ENCODE data around the gene KIF25.

KIF25 gene

DNA sequence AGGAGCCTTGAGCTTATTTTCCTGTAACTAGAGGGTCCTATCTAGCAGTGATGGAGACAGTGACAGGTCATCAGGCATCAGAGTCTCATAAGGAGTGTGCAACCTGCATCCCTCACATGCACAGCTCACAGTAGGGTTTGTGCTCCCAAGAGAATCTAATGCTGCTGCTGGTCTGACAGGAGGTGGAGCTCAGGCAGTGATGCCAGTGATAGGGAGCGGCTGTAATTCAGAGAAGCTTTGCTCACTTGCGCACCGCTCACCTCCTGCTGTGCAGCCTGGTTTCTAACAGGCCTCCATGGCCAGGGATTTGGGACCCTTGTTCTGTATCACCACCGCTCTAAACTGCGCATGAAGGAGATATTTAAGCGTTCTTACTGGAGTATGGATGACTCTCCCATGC is 5.3 kb downstream of the KIF25 start:
- Histone ChIP-seq H3K27ac (ENCODE audit: low read depth, low read length) (no peak overlapping the region), H3K36me3 (ENCODE audit: control insufficient read depth, insufficient read depth, low read length) (no peaks in the 10 kb centered on the region), H3K4me1 (ENCODE audit: control insufficient read depth, insufficient read depth, low read length) (no peaks in the 10 kb centered on the region), H3K4me3 (ENCODE audit: low read length) (no peak overlapping the region), H3K27me3 (ENCODE audit: control insufficient read depth, insufficient read depth, low read length) (no peaks in the 10 kb centered on the region), H3K9ac (ENCODE audit: low read length) (no peak overlapping the region)

GRCh38 chr6:168004023-168004422 is 6.6 kb downstream of the KIF25 start:
- Histone ChIP-seq H3K36me3 (ENCODE audit: control insufficient read depth, insufficient read depth, low read length) (no peaks in the 10 kb centered on the region), H3K27me3 (ENCODE audit: control insufficient read depth, insufficient read depth, low read length) (no peaks in the 10 kb centered on the region), H3K4me3 (ENCODE audit: low read length) (no peak overlapping the region), H3K27ac (ENCODE audit: low read depth, low read length) (no peak overlapping the region), H3K9ac (ENCODE audit: low read length) (no peak overlapping the region), H3K4me1 (ENCODE audit: control insufficient read depth, insufficient read depth, low read length) (no peaks in the 10 kb centered on the region)

- Histone ChIP-seq H3K4me3 (ENCODE audit: low read length) (no peak overlapping the region), H3K36me3 (ENCODE audit: control insufficient read depth, insufficient read depth, low read length) (no peaks in the 10 kb centered on the region), H3K27me3 (ENCODE audit: control insufficient read depth, insufficient read depth, low read length) (no peaks in the 10 kb centered on the region), H3K9ac (ENCODE audit: low read length) (no peak overlapping the region), H3K4me1 (ENCODE audit: control insufficient read depth, insufficient read depth, low read length) (no peaks in the 10 kb centered on the region), H3K27ac (ENCODE audit: low read depth, low read length) (no peak overlapping the region)
Measured at GRCh38 chr6:168004945-168005344, 7.5 kb downstream of the KIF25 start.

GRCh38 chr6:168005796-168006195 is 8.3 kb downstream of the KIF25 start:
- no peak overlapping the region for H3K9ac ChIP-seq (ENCODE audit: low read length)
- H3K4me3 ChIP-seq (ENCODE audit: low read length) = no peak overlapping the region
- no peaks in the 10 kb centered on the region for H3K36me3 ChIP-seq (ENCODE audit: control insufficient read depth, insufficient read depth, low read length)
- H3K27ac ChIP-seq (ENCODE audit: low read depth, low read length) = no peak overlapping the region
- no peaks in the 10 kb centered on the region for H3K27me3 ChIP-seq (ENCODE audit: control insufficient read depth, insufficient read depth, low read length)
- H3K4me1 ChIP-seq (ENCODE audit: control insufficient read depth, insufficient read depth, low read length) = no peaks in the 10 kb centered on the region

DNA sequence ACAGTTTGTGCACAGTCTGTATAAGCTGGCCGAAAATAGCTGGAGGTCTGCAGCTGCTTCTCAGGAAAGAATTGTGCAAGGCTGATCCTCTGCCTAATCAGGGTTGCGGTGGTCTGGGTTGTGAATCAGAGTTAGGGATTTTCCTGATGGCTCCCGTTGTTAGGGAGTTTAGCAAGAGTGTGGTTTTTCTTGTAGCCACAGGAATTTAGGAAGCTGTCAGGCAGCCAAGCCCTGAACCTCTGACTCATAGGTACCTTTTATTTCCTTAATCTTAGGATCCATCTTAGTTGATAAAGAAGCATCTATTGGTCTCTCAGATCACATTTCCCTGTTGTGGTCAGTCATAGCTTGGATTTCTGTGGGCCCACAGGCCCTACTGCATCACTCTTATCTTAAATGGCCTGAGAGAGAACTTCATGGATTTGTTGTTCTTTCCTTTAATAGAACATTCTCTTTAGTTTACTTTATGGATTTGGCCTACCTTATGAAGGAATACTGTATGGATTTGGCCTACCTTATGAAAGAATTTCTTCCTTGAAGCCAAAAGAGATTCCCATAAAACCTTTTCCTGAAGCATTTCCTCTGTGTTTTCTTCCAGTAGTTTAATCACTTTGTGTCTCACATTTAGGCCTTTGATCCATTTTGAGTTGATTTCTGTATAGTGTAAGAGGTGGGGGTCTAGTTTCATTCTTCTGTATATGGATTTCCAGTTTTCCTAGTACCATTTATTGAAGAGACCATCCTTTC is 10.3 kb downstream of the KIF25 start:
- Histone ChIP-seq H3K27ac (ENCODE audit: low read depth, low read length) (no peak overlapping the region), H3K36me3 (ENCODE audit: control insufficient read depth, insufficient read depth, low read length) (no peaks in the 10 kb centered on the region), H3K27me3 (ENCODE audit: control insufficient read depth, insufficient read depth, low read length) (no peaks in the 10 kb centered on the region), H3K9ac (ENCODE audit: low read length) (no peak overlapping the region), H3K4me1 (ENCODE audit: control insufficient read depth, insufficient read depth, low read length) (no peaks in the 10 kb centered on the region), H3K4me3 (ENCODE audit: low read length) (no peak overlapping the region)

GRCh38 chr6:168009331-168009730 is 11.9 kb downstream of the KIF25 start:
- no peak overlapping the region for H3K27ac ChIP-seq (ENCODE audit: low read depth, low read length)
- no peaks in the 10 kb centered on the region for H3K27me3 ChIP-seq (ENCODE audit: control insufficient read depth, insufficient read depth, low read length)
- H3K9ac ChIP-seq (ENCODE audit: low read length) = no peak overlapping the region
- H3K36me3 ChIP-seq (ENCODE audit: control insufficient read depth, insufficient read depth, low read length) = no peaks in the 10 kb centered on the region
- no peak overlapping the region for H3K4me3 ChIP-seq (ENCODE audit: low read length)
- H3K4me1 ChIP-seq (ENCODE audit: control insufficient read depth, insufficient read depth, low read length) = no peaks in the 10 kb centered on the region

DNA sequence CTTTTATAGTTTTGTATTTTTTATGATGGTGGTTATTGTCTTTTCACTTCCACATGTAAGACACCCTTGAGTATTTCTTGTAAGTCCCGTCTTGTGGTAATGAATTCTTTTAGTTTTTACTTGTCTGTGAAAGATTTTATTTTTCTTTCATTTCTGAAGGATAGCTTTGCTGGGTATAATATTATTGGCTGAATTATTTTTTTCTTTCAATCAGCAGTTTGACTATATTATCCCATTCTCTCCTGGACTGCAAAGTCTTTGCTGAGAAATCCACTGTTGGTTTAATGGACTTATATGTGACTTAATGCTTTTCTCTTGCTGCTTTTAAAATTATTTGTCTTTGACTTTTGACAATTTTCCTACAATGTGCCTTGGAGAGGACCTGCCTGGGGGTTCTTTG is 13.8 kb downstream of the KIF25 start:
- H3K4me1 ChIP-seq (ENCODE audit: control insufficient read depth, insufficient read depth, low read length) = no peaks in the 10 kb centered on the region
- H3K36me3 ChIP-seq (ENCODE audit: control insufficient read depth, insufficient read depth, low read length) = no peaks in the 10 kb centered on the region
- H3K9ac ChIP-seq (ENCODE audit: low read length) = no peak overlapping the region
- H3K27ac ChIP-seq (ENCODE audit: low read depth, low read length) = no peak overlapping the region
- H3K27me3 ChIP-seq (ENCODE audit: control insufficient read depth, insufficient read depth, low read length) = no peaks in the 10 kb centered on the region
- H3K4me3 ChIP-seq (ENCODE audit: low read length) = no peak overlapping the region

DNA sequence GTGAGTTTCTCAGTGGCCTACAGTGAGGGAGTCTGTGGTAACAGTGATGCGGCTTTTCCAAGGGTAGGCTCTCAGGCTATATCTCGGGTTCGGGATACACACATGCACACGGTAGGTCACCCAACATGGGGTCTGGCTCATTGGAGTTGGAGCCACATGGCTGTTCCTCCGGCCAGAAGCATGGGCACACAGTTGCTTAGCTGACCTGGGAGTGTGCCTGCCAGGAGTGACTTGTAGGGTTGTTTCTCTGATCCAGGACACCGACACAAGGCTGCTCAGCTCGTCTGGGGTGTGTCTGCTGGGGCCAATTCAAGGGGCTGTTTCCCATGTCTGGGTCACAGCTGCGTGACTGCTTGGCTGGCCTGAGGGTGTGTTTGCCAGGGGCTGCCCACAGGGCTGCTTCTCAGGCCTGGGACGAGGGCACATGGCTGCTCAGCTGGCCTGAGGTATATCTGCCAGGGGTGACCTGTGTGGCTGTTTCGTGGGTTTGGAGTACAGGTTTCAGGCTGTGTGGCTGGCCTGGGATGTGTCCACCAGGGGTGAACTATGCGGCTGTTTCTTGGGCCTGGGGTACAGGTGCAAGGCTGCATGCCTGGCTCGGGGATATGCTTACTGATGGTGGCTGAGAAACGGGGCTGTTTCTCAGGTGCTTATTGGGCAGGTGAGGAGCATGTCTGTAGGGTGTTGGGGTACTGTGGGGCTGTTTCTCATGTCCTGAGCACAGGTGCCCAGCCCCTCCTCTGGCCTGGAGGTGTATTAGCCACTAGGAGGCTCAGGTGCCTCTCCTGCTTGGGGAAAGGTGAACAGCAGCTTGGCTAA is 15.2 kb downstream of the KIF25 start:
- no peaks in the 10 kb centered on the region for H3K36me3 ChIP-seq (ENCODE audit: control insufficient read depth, insufficient read depth, low read length)
- H3K4me1 ChIP-seq (ENCODE audit: control insufficient read depth, insufficient read depth, low read length) = no peaks in the 10 kb centered on the region
- H3K4me3 ChIP-seq (ENCODE audit: low read length) = no peak overlapping the region
- H3K27me3 ChIP-seq (ENCODE audit: control insufficient read depth, insufficient read depth, low read length) = no peaks in the 10 kb centered on the region
- H3K9ac ChIP-seq (ENCODE audit: low read length) = no peak overlapping the region
- no peak overlapping the region for H3K27ac ChIP-seq (ENCODE audit: low read depth, low read length)

GRCh38 chr6:168013250-168013915 is 15.9 kb downstream of the KIF25 start:
- Histone ChIP-seq H3K4me3 (ENCODE audit: low read length) (no peak overlapping the region), H3K4me1 (ENCODE audit: control insufficient read depth, insufficient read depth, low read length) (no peaks in the 10 kb centered on the region), H3K27me3 (ENCODE audit: control insufficient read depth, insufficient read depth, low read length) (no peaks in the 10 kb centered on the region), H3K36me3 (ENCODE audit: control insufficient read depth, insufficient read depth, low read length) (no peaks in the 10 kb centered on the region), H3K27ac (ENCODE audit: low read depth, low read length) (no peak overlapping the region), H3K9ac (ENCODE audit: low read length) (no peak overlapping the region)

- Histone ChIP-seq H3K4me3 (ENCODE audit: low read length) (no peak overlapping the region), H3K36me3 (ENCODE audit: control insufficient read depth, insufficient read depth, low read length) (no peaks in the 10 kb centered on the region), H3K27me3 (ENCODE audit: control insufficient read depth, insufficient read depth, low read length) (no peaks in the 10 kb centered on the region), H3K4me1 (ENCODE audit: control insufficient read depth, insufficient read depth, low read length) (no peaks in the 10 kb centered on the region), H3K9ac (ENCODE audit: low read length) (no peak overlapping the region), H3K27ac (ENCODE audit: low read depth, low read length) (no peak overlapping the region)
Measured at GRCh38 chr6:168014428-168014827, 17.0 kb downstream of the KIF25 start.

- Histone ChIP-seq H3K27me3 (ENCODE audit: control insufficient read depth, insufficient read depth, low read length) (no peaks in the 10 kb centered on the region), H3K9ac (ENCODE audit: low read length) (no peak overlapping the region), H3K36me3 (ENCODE audit: control insufficient read depth, insufficient read depth, low read length) (no peaks in the 10 kb centered on the region), H3K4me3 (ENCODE audit: low read length) (no peak overlapping the region), H3K4me1 (ENCODE audit: control insufficient read depth, insufficient read depth, low read length) (no peaks in the 10 kb centered on the region), H3K27ac (ENCODE audit: low read depth, low read length) (no peak overlapping the region)
Measured at GRCh38 chr6:168015009-168015408, 17.5 kb downstream of the KIF25 start.

- no peaks in the 10 kb centered on the region for H3K36me3 ChIP-seq (ENCODE audit: control insufficient read depth, insufficient read depth, low read length)
- H3K27me3 ChIP-seq (ENCODE audit: control insufficient read depth, insufficient read depth, low read length) = no peaks in the 10 kb centered on the region
- no peaks in the 10 kb centered on the region for H3K4me1 ChIP-seq (ENCODE audit: control insufficient read depth, insufficient read depth, low read length)
- H3K9ac ChIP-seq (ENCODE audit: low read length) = no peak overlapping the region
- H3K27ac ChIP-seq (ENCODE audit: low read depth, low read length) = no peak overlapping the region
- no peak overlapping the region for H3K4me3 ChIP-seq (ENCODE audit: low read length)
Measured at GRCh38 chr6:168015482-168016175, 18.2 kb downstream of the KIF25 start.

Measured in rectal smooth muscle tissue (tissue), 1 donor.